Activated B cell treated with CpG ODN at 0.5 μM for 24 hours (primary cell): Measurements from ENCODE around the gene TMEM184B. TPM values are rescaled to one million over a fixed set of nuclear protein-coding genes. Genes with fewer than 3 reads are reported as not detected.

Source experiments
- ATAC-seq: fragments of 200-7000 bp; cut with Tn5 transposase; one replicate; pipeline ENCODE4 v1.10.0; 2021; ENCODE audit warnings: low read depth, mild to moderate bottlenecking, moderate library complexity
- CTCF ChIA-PET: fragments of 350-600 bp; sonication (Branson Sonifier 250); formaldehyde crosslinking; loops from one replicate; lab custom pipeline; 2021; ENCODE audit warnings: antibody characterized with exemption; lab: Charles Lee
- POLR2A ChIA-PET: fragments of 350-600 bp; sonication (Branson Sonifier 250); formaldehyde crosslinking; loops from one replicate; lab custom pipeline; 2021; ENCODE audit warnings: antibody characterized with exemption; lab: Charles Lee
- DNase-seq: peaks from one replicate; pipeline ENCODE4 v3.0.0; 2022
- H3K27ac Mint-ChIP-seq: one replicate; pipeline ENCODE4 v1.8.0; 2020; ENCODE audit warnings: mixed read lengths
- H3K27me3 Mint-ChIP-seq: one replicate; pipeline ENCODE4 v1.8.0; 2021; ENCODE audit warnings: mixed read lengths
- H3K36me3 Mint-ChIP-seq: one replicate; pipeline ENCODE4 v1.8.0; 2021; ENCODE audit warnings: low read depth, mixed read lengths
- H3K4me1 Mint-ChIP-seq: one replicate; pipeline ENCODE4 v1.8.0; 2021; ENCODE audit warnings: mixed read lengths
- H3K4me3 Mint-ChIP-seq: one replicate; pipeline ENCODE4 v1.8.0; 2020; ENCODE audit warnings: mild to moderate bottlenecking, mixed read lengths
- H3K9me3 Mint-ChIP-seq: one replicate; pipeline ENCODE4 v1.8.0; 2020; ENCODE audit warnings: mixed read lengths
- CTCF ChIP-seq: fragments of 200-600 bp; IDR thresholded peaks from one replicate; pipeline ENCODE4 v1.8.0; 2022; ENCODE audit warnings: antibody characterized with exemption, mild to moderate bottlenecking
- intact Hi-C: fragments of 100-400 bp; cut with micrococcal nuclease; formaldehyde crosslinking; loops from one replicate; pipeline ENCODE4 v1.15.1; 2024
- total RNA-seq: library from RNA; stranded (reverse); gene quantifications from 2 replicates; pipeline ENCODE4 v1.2.3, GENCODE V29; 2022

TMEM184B gene
- total RNA-seq, 1 donor from 2014 or later = 24.0 TPM

GRCh38 chr22:38286915-38287669, 14.3 kb upstream of the TMEM184B start:
- Mint-ChIP-seq H3K4me3 (no peak overlapping the region), H3K9me3 (no peaks in the 10 kb centered on the region), H3K4me1 (no peaks in the 10 kb centered on the region), H3K27me3 (no peaks in the 10 kb centered on the region), H3K27ac (no peak overlapping the region), H3K36me3 (peaks cover 6% of the 10 kb centered on the region)
- ChIA-PET POLR2A (no interaction called here), CTCF (no interaction called here)
- TF ChIP-seq CTCF = no peak
- DNase-seq = no peak
- ATAC-seq = no peak
- intact Hi-C loops = no loop called here

- Mint-ChIP-seq H3K36me3 (peaks cover 2% of the 10 kb centered on the region), H3K4me1 (no peaks in the 10 kb centered on the region), H3K27me3 (no peaks in the 10 kb centered on the region), H3K27ac (no peak overlapping the region), H3K9me3 (no peaks in the 10 kb centered on the region), H3K4me3 (no peak overlapping the region)
- ChIA-PET CTCF (no interaction called here), POLR2A (interaction anchor here (0.7 kb wide), 1 partner anchor 39 kb away, joined by 3 read pairs; no protein-coding TSS in a partner anchor)
- intact Hi-C loops = no loop called here
- no peak for TF ChIP-seq CTCF
- ATAC-seq (no peak), DNase-seq (no peak)
Measured at GRCh38 chr22:38285018-38285417, 12.2 kb upstream of the TMEM184B start.

- DNase-seq (no peak), ATAC-seq (no peak)
- no peak overlapping the region for H3K27ac Mint-ChIP-seq
- H3K4me1 Mint-ChIP-seq = no peaks in the 10 kb centered on the region
- no peaks in the 10 kb centered on the region for H3K9me3 Mint-ChIP-seq
- TF ChIP-seq CTCF = no peak
- intact Hi-C loops = no loop called here
- no peak overlapping the region for H3K4me3 Mint-ChIP-seq
- ChIA-PET CTCF (no interaction called here), POLR2A (interaction anchor here (0.7 kb wide), 1 partner anchor 38 kb away, joined by 3 read pairs; no protein-coding TSS in a partner anchor)
- no peaks in the 10 kb centered on the region for H3K27me3 Mint-ChIP-seq
- H3K36me3 Mint-ChIP-seq = no peaks in the 10 kb centered on the region
Measured at GRCh38 chr22:38284042-38284402, 11.2 kb upstream of the TMEM184B start.

- ChIA-PET CTCF (no interaction called here), POLR2A (no interaction called here)
- Mint-ChIP-seq H3K4me1 (no peaks in the 10 kb centered on the region), H3K27ac (no peak overlapping the region), H3K36me3 (no peaks in the 10 kb centered on the region), H3K27me3 (no peaks in the 10 kb centered on the region), H3K9me3 (no peaks in the 10 kb centered on the region), H3K4me3 (no peak overlapping the region)
- intact Hi-C loops = no loop called here
- ATAC-seq (no peak), DNase-seq (no peak)
- TF ChIP-seq CTCF = no peak
Measured at GRCh38 chr22:38282397-38282796, 9.6 kb upstream of the TMEM184B start.

- TF ChIP-seq CTCF = no peak
- Mint-ChIP-seq H3K36me3 (peaks cover 5% of the 10 kb centered on the region), H3K27me3 (no peaks in the 10 kb centered on the region), H3K4me3 (no peak overlapping the region), H3K27ac (no peak overlapping the region), H3K4me1 (peaks cover 28% of the 10 kb centered on the region), H3K9me3 (no peaks in the 10 kb centered on the region)
- ChIA-PET POLR2A (no interaction called here), CTCF (no interaction called here)
- DNase-seq = no peak
- intact Hi-C loops = no loop called here
- ATAC-seq = no peak
Measured at GRCh38 chr22:38276166-38276565, 3.4 kb upstream of the TMEM184B start.
